ENCODE data around the gene OMD.

The OMD gene, protein sequence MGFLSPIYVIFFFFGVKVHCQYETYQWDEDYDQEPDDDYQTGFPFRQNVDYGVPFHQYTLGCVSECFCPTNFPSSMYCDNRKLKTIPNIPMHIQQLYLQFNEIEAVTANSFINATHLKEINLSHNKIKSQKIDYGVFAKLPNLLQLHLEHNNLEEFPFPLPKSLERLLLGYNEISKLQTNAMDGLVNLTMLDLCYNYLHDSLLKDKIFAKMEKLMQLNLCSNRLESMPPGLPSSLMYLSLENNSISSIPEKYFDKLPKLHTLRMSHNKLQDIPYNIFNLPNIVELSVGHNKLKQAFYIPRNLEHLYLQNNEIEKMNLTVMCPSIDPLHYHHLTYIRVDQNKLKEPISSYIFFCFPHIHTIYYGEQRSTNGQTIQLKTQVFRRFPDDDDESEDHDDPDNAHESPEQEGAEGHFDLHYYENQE

DNA sequence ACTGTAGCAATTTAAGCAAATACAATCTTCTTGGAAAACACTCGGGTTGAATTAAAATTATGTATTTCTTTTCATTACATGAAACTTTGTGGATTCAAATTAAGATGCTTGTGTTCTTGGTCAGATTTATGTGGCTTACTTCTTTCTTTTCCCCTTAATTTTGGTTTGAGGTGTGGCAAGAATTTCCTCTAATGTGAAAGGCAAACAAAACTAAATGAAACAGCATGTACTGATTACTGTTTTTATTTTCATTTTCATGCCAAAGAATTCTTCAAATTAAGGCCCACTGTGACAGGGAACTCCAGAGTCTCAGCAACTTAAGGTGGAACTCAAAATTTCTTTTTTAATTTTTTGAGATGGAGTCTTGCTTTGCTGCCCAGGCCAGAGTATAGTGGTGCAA is at the start of gene OMD:
OMD (minus strand) TSS at position 132 of the 400 bp plus-strand sequence. CDS start 6,913 bp downstream, outside the sequence.
- peak within 1 kb of the TSS; percentile 82 for H2AFZ ChIP-seq (ENCODE audit: low read length, unreplicated experiment)
- no peaks in the 10 kb centered on the region for H3K36me3 ChIP-seq (ENCODE audit: insufficient read depth, low read length)
- peaks cover 5% of the 10 kb centered on the region for H3K4me1 ChIP-seq (ENCODE audit: control insufficient read depth, insufficient read depth, low read length, unreplicated experiment)
- H3K4me3 ChIP-seq (ENCODE audit: low read depth, low read length), result peak within 1 kb of the TSS; percentile 59
- no peaks in the 10 kb centered on the region for H3K79me2 ChIP-seq (ENCODE audit: control insufficient read depth, insufficient read depth, low read length, unreplicated experiment)
- H3K27ac ChIP-seq (ENCODE audit: low read depth, low read length), result no peak within 1 kb of the TSS
- H3K27me3 ChIP-seq (ENCODE audit: insufficient read depth, low read length), result no peaks in the 10 kb centered on the region

DNA sequence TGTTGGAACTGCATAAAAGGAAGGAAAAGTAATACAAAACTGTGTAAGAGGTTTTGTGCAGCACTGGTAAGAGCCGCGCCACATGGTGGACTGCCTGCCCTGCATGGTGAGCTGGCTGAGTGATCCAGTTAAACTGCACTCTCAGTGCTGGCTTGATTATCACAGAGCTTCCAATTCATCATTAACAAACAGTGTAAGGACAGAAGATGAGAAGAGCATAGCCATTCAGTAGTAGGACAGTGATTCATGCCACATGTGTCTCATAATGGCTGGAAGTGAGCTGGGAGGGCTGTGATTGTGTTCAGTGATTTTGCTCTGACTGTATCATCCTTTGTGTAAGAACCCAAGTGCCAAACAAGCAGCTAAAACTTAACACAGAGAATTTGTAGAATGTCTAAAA is 43.9 kb upstream of the OMD start:
- Histone ChIP-seq H2AFZ (ENCODE audit: low read length, unreplicated experiment) (no peak overlapping the region), H3K4me1 (ENCODE audit: control insufficient read depth, insufficient read depth, low read length, unreplicated experiment) (peaks cover 13% of the 10 kb centered on the region), H3K4me3 (ENCODE audit: low read depth, low read length) (no peak overlapping the region), H3K36me3 (ENCODE audit: insufficient read depth, low read length) (no peaks in the 10 kb centered on the region), H3K79me2 (ENCODE audit: control insufficient read depth, insufficient read depth, low read length, unreplicated experiment) (no peaks in the 10 kb centered on the region), H3K27me3 (ENCODE audit: insufficient read depth, low read length) (no peaks in the 10 kb centered on the region), H3K27ac (ENCODE audit: low read depth, low read length) (no peak overlapping the region)

DNA sequence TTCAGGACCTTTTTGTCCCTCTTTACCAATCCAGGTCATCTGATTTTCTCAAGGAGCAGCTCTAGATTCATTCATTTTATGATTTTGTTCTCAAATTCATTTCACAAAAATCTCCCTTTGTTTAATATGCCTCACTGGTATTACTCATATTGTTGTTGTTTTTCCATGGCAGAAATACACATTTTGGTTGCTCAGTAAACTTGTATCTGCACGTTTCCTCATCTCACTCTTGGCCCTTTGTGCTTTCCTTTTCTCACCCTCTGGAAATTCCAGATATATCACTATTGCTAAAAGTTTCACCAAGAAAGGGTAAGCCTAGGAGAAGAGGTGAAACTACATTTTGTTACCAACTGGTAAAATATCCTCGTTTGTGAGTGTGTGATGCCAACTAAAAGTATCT is 43.2 kb upstream of the OMD start:
- peaks cover 13% of the 10 kb centered on the region for H3K4me1 ChIP-seq (ENCODE audit: control insufficient read depth, insufficient read depth, low read length, unreplicated experiment)
- no peaks in the 10 kb centered on the region for H3K27me3 ChIP-seq (ENCODE audit: insufficient read depth, low read length)
- no peak overlapping the region for H3K4me3 ChIP-seq (ENCODE audit: low read depth, low read length)
- no peaks in the 10 kb centered on the region for H3K79me2 ChIP-seq (ENCODE audit: control insufficient read depth, insufficient read depth, low read length, unreplicated experiment)
- no peaks in the 10 kb centered on the region for H3K36me3 ChIP-seq (ENCODE audit: insufficient read depth, low read length)
- H3K27ac ChIP-seq (ENCODE audit: low read depth, low read length), result no peak overlapping the region
- no peak overlapping the region for H2AFZ ChIP-seq (ENCODE audit: low read length, unreplicated experiment)

DNA sequence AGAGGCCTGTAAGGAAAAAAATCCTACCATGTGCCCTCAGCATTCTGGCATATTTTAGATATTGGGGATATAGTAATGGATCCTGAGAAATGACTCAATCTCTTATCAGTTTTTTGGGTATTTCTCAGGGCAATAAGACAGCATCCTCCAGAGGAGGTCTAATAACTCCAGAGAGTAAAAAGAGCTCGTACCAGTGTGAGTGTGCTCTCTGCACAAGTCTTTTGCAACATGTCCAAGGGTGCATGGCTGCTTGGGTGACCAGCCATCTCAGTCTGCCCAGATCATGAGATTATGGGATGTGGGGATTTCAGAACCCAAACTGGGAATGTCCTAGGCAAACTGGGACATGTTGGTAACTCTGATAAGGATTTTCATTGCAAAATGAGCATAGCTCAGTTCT is 42.8 kb upstream of the OMD start:
- Histone ChIP-seq H2AFZ (ENCODE audit: low read length, unreplicated experiment) (no peak overlapping the region), H3K4me1 (ENCODE audit: control insufficient read depth, insufficient read depth, low read length, unreplicated experiment) (peaks cover 13% of the 10 kb centered on the region), H3K79me2 (ENCODE audit: control insufficient read depth, insufficient read depth, low read length, unreplicated experiment) (no peaks in the 10 kb centered on the region), H3K27ac (ENCODE audit: low read depth, low read length) (no peak overlapping the region), H3K4me3 (ENCODE audit: low read depth, low read length) (no peak overlapping the region), H3K36me3 (ENCODE audit: insufficient read depth, low read length) (no peaks in the 10 kb centered on the region), H3K27me3 (ENCODE audit: insufficient read depth, low read length) (no peaks in the 10 kb centered on the region)

DNA sequence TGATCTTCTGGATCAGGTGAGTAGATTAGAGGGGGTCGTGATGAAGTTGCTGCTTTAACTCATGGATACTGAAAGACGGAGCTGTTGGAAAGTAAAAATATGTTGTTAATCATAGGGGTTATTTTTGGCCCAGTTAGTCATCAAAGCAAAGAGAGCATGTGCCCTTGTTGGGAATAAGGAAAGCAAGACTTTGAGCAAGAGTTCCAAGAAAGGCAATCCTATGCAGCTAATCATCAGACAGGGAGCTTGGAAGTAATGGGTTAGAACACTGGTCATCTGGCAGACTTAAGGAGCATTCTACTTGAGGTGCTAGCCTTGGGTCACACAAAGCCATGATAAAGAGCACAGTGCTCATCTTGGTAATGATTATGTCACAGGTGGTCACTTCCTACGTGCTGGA is 39.7 kb upstream of the OMD start:
- H3K4me3 ChIP-seq (ENCODE audit: low read depth, low read length), result peak overlapping the region; percentile 43; the same call in 1 of the 2 replicates
- no peaks in the 10 kb centered on the region for H3K79me2 ChIP-seq (ENCODE audit: control insufficient read depth, insufficient read depth, low read length, unreplicated experiment)
- no peaks in the 10 kb centered on the region for H3K36me3 ChIP-seq (ENCODE audit: insufficient read depth, low read length)
- no peaks in the 10 kb centered on the region for H3K27me3 ChIP-seq (ENCODE audit: insufficient read depth, low read length)
- H3K27ac ChIP-seq (ENCODE audit: low read depth, low read length), result peak overlapping the region; percentile 19; the same call in 1 of the 2 replicates
- H2AFZ ChIP-seq (ENCODE audit: low read length, unreplicated experiment), result peak overlapping the region; percentile 40
- peaks cover 13% of the 10 kb centered on the region for H3K4me1 ChIP-seq (ENCODE audit: control insufficient read depth, insufficient read depth, low read length, unreplicated experiment)

DNA sequence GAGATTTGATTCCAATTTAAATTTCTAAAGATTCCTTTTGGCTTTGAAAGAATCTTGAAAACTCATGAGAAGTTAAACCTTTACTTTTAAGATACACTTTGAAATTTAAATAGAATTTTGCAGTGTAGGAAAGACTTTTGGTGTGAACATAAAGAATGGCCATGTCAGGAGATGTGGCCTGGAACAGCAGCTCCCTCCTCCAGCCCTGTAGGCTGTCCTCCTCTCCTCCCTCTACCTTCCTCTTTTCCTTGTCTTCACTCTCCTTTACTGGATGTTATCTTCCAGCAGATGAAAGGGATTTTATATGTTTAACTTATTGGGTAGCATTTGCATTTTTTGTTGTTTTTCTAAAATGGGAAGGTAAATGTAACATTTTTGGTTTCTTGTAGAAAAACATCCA is 39.1 kb upstream of the OMD start:
- H3K27me3 ChIP-seq (ENCODE audit: insufficient read depth, low read length), result no peaks in the 10 kb centered on the region
- peak overlapping the region; percentile 40 for H2AFZ ChIP-seq (ENCODE audit: low read length, unreplicated experiment)
- peak overlapping the region; percentile 43; the same call in 1 of the 2 replicates for H3K4me3 ChIP-seq (ENCODE audit: low read depth, low read length)
- H3K27ac ChIP-seq (ENCODE audit: low read depth, low read length), result 0 out of 2 replicates have a peak overlapping the region, but pooled peaks have one; percentile 19
- no peaks in the 10 kb centered on the region for H3K36me3 ChIP-seq (ENCODE audit: insufficient read depth, low read length)
- no peaks in the 10 kb centered on the region for H3K79me2 ChIP-seq (ENCODE audit: control insufficient read depth, insufficient read depth, low read length, unreplicated experiment)
- peaks cover 13% of the 10 kb centered on the region for H3K4me1 ChIP-seq (ENCODE audit: control insufficient read depth, insufficient read depth, low read length, unreplicated experiment)

DNA sequence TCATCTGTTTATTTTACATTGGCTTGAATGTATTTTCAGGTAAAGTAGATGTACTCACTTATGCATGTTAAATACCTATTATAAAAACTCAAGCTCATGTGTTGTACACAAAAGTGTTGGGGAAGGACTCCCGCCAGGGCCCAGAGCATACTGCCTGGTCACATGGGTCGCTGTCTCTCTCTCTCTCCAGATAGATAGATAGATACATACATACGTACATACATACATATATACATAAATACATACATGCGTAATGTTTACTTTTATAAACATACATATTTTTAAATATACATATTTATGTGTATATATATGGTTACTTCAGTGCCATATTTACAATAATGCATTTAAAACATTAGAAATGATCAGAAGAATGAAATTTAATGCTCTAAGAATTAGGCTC is 33.3 kb upstream of the OMD start:
- H3K27me3 ChIP-seq (ENCODE audit: insufficient read depth, low read length), result no peaks in the 10 kb centered on the region
- no peak overlapping the region for H2AFZ ChIP-seq (ENCODE audit: low read length, unreplicated experiment)
- H3K4me3 ChIP-seq (ENCODE audit: low read depth, low read length), result no peak overlapping the region
- no peaks in the 10 kb centered on the region for H3K36me3 ChIP-seq (ENCODE audit: insufficient read depth, low read length)
- no peak overlapping the region for H3K27ac ChIP-seq (ENCODE audit: low read depth, low read length)
- no peaks in the 10 kb centered on the region for H3K4me1 ChIP-seq (ENCODE audit: control insufficient read depth, insufficient read depth, low read length, unreplicated experiment)
- no peaks in the 10 kb centered on the region for H3K79me2 ChIP-seq (ENCODE audit: control insufficient read depth, insufficient read depth, low read length, unreplicated experiment)

DNA sequence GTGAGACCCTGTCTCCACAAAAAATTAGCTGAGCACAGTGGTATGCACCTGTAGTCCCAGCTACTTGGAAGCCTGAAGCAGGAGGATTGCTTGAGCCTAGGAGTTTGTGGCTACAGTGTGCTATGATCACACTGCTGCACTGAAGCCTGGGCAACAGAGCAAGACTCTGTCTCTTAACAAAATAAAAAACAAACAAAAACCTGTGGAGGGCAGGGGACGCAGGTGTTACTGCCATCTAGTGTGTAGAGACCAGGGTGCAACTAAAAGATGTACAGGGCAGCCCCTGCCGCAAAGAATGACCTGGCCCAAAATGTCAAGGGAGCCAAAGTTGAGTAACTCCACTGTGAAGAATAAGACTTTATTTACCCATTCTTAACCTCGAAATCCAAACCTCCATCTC is 30.9 kb upstream of the OMD start:
- Histone ChIP-seq H3K79me2 (ENCODE audit: control insufficient read depth, insufficient read depth, low read length, unreplicated experiment) (no peaks in the 10 kb centered on the region), H3K27me3 (ENCODE audit: insufficient read depth, low read length) (no peaks in the 10 kb centered on the region), H2AFZ (ENCODE audit: low read length, unreplicated experiment) (no peak overlapping the region), H3K36me3 (ENCODE audit: insufficient read depth, low read length) (no peaks in the 10 kb centered on the region), H3K27ac (ENCODE audit: low read depth, low read length) (no peak overlapping the region), H3K4me3 (ENCODE audit: low read depth, low read length) (no peak overlapping the region), H3K4me1 (ENCODE audit: control insufficient read depth, insufficient read depth, low read length, unreplicated experiment) (no peaks in the 10 kb centered on the region)

DNA sequence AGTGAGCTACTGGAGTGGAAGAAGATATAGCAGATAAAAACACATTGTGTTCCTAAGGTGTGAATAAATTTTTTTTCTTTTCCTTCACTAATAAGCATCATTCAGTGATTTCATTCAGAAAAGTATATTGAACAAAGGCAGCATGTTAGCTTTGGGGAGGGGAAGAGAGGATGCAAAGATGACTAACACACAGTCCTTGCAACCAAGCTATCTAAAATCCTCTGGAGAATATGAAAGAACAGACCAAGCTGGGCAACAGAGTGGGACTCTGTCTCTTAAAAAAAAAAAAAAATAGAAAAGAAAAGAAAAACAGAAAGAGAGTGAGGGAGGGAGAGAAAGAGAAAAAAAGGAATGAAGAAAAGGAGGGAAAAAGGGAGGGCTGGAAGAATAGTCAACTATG is 22.3 kb upstream of the OMD start:
- Histone ChIP-seq H3K4me1 (ENCODE audit: control insufficient read depth, insufficient read depth, low read length, unreplicated experiment) (peaks cover 8% of the 10 kb centered on the region), H3K27ac (ENCODE audit: low read depth, low read length) (no peak overlapping the region), H3K4me3 (ENCODE audit: low read depth, low read length) (no peak overlapping the region), H3K79me2 (ENCODE audit: control insufficient read depth, insufficient read depth, low read length, unreplicated experiment) (no peaks in the 10 kb centered on the region), H3K27me3 (ENCODE audit: insufficient read depth, low read length) (no peaks in the 10 kb centered on the region), H2AFZ (ENCODE audit: low read length, unreplicated experiment) (no peak overlapping the region), H3K36me3 (ENCODE audit: insufficient read depth, low read length) (no peaks in the 10 kb centered on the region)

DNA sequence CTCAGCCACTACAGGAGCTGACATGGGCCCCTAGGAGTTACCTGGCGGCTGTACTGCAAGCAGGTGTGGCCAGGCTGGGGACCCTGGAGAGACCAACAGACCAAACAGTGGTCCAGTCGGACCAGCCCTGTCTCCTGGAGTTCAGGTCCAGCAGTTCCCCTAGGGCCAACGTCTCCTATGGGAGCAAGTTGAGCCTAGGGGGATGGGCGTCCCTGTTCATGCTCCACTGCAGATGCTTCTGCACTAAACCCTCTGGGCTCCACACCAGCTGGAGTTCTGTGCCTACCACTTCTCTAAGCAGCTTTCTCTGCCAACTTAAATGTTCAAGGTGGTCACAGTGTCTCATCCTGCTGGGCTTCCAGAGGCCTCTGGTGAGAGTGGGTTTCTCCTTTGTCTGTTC is 20.6 kb upstream of the OMD start:
- Histone ChIP-seq H3K36me3 (ENCODE audit: insufficient read depth, low read length) (no peaks in the 10 kb centered on the region), H2AFZ (ENCODE audit: low read length, unreplicated experiment) (no peak overlapping the region), H3K79me2 (ENCODE audit: control insufficient read depth, insufficient read depth, low read length, unreplicated experiment) (no peaks in the 10 kb centered on the region), H3K27ac (ENCODE audit: low read depth, low read length) (no peak overlapping the region), H3K4me1 (ENCODE audit: control insufficient read depth, insufficient read depth, low read length, unreplicated experiment) (peaks cover 10% of the 10 kb centered on the region), H3K4me3 (ENCODE audit: low read depth, low read length) (no peak overlapping the region), H3K27me3 (ENCODE audit: insufficient read depth, low read length) (no peaks in the 10 kb centered on the region)

DNA sequence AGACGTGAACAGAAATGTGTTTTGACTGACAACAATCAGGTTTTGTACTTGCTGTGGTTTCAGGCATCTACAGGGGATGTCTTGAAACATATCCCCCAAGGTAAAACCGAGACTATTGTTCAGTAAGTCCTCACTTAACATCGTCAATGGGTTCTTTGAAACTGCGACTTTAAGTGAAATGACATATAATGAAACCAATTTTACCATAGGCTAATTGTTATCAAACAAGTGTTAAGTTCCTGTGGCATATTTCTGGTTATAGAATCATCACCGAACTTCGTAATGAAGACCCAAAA is 16.4 kb upstream of the OMD start:
- Histone ChIP-seq H3K27me3 (ENCODE audit: insufficient read depth, low read length) (no peaks in the 10 kb centered on the region), H3K4me3 (ENCODE audit: low read depth, low read length) (no peak overlapping the region), H2AFZ (ENCODE audit: low read length, unreplicated experiment) (no peak overlapping the region), H3K4me1 (ENCODE audit: control insufficient read depth, insufficient read depth, low read length, unreplicated experiment) (peaks cover 8% of the 10 kb centered on the region), H3K27ac (ENCODE audit: low read depth, low read length) (no peak overlapping the region), H3K36me3 (ENCODE audit: insufficient read depth, low read length) (no peaks in the 10 kb centered on the region), H3K79me2 (ENCODE audit: control insufficient read depth, insufficient read depth, low read length, unreplicated experiment) (no peaks in the 10 kb centered on the region)
